K562 (cell line): ENCODE data around the gene CTIF. TPM values are rescaled to one million over a fixed set of nuclear protein-coding genes. Genes with fewer than 3 reads are reported as not detected.

ENCODE experiments used
- ATAC-seq: fragments of 200-7000 bp; cut with Tn5 transposase; 3 replicates; pipeline ENCODE4 v1.9.1; 2020; ENCODE audit warnings: moderate library complexity
- BruUV-seq: library from RNA; stranded (reverse); fragments of 400-500 nt; replicated peaks from 2 replicates; lab custom pipeline; 2021; lab: Mats Ljungman, UMichigan
- CTCF ChIA-PET: fragments of 300-600 bp; formaldehyde crosslinking; extraction: SDS; loops from one replicate; lab custom pipeline; 2021; ENCODE audit warnings: low intra/inter-chr PET ratio; lab: Yijun Ruan, JAX
- POLR2A ChIA-PET: fragments of 300-600, 350-650 bp; sonication (Branson Sonifier 250); formaldehyde crosslinking; extraction: SDS; loops from one replicate; lab custom pipeline; 2021; ENCODE audit warnings: antibody characterized with exemption, inconsistent platforms; lab: Yijun Ruan, JAX
- DNase-seq, 4 experiments: peaks; one replicate each; pipeline versions ENCODE4 v3.0.0 to v3.0.0-alpha.2; 2011 to 2018; ENCODE audit warnings: low spot score in 3 of 4, mixed read lengths in 3 of 4; ENCODE audit errors: extremely low read depth in 1 of 4
- FAIRE-seq: peaks from 2 replicates; lab custom pipeline; 2011; peaks lifted over from hg19 to GRCh38; lab: Jason Lieb, UNC
- H2AFZ ChIP-seq: 2 replicates; pipeline ENCODE4 v1.6.0; 2011; ENCODE audit warnings: low read depth, low read length, control low read depth, inconsistent platforms
- H3K27ac ChIP-seq: fragments of 200-600 bp; 3 replicates; pipeline ENCODE4 v1.8.0; 2011; ENCODE audit warnings: low read depth, mild to moderate bottlenecking, control low read depth, inconsistent platforms, low read length, moderate library complexity, mixed read lengths; ENCODE audit errors: extremely low read depth
- H3K27me3 ChIP-seq, 2 experiments: fragments of 300-600 bp in 1 of 2; 2 replicates in 1 of 2; 3 replicates in 1 of 2; pipeline versions ENCODE4 v1.6.0 to v1.8.0; 2011; ENCODE audit warnings: inconsistent platforms in 2 of 2, low read length in 2 of 2, mild to moderate bottlenecking in 1 of 2, mixed read lengths in 1 of 2, moderate library complexity in 1 of 2; ENCODE audit not compliant: control insufficient read depth in 2 of 2, insufficient read depth in 2 of 2
- H3K36me3 ChIP-seq: fragments of 300-600 bp; 3 replicates; pipeline ENCODE4 v1.8.0; 2011; ENCODE audit warnings: mild to moderate bottlenecking, low read length, inconsistent platforms; ENCODE audit not compliant: control insufficient read depth, insufficient read depth
- H3K4me1 ChIP-seq, 2 experiments: fragments of 200-600 bp in 1 of 2; replicated peaks in 1 of 2; 2 replicates in 1 of 2; 3 replicates in 1 of 2; pipeline versions ENCODE4 v1.5.1 to v1.8.0; 2011; ENCODE audit warnings: inconsistent platforms in 2 of 2, low read length in 2 of 2, mild to moderate bottlenecking in 1 of 2, mixed read lengths in 1 of 2, moderate library complexity in 1 of 2; ENCODE audit not compliant: control insufficient read depth in 2 of 2, insufficient read depth in 2 of 2
- H3K4me2 ChIP-seq: 2 replicates; pipeline ENCODE4 v1.6.1; 2011; ENCODE audit warnings: low read length, control low read depth, inconsistent platforms, mixed read lengths; ENCODE audit not compliant: insufficient read depth
- H3K4me3 ChIP-seq: fragments of 200-600 bp; sonication (generic), shearing (Covaris generic); 2 replicates; pipeline ENCODE4 v1.5.1; 2016; ENCODE audit warnings: control low read depth, inconsistent platforms
- H3K79me2 ChIP-seq: fragments of 200-600 bp; 3 replicates; pipeline ENCODE4 v1.8.0; 2011; ENCODE audit warnings: low read length, inconsistent platforms; ENCODE audit not compliant: control insufficient read depth, insufficient read depth
- H3K9ac ChIP-seq, 2 experiments: 2 replicates each; pipeline versions ENCODE4 v1.6.0 to v1.6.1; 2011; ENCODE audit warnings: low read depth in 2 of 2, low read length in 2 of 2, control low read depth in 1 of 2, inconsistent platforms in 1 of 2, mild to moderate bottlenecking in 1 of 2, mixed read lengths in 1 of 2; ENCODE audit not compliant: insufficient read depth in 1 of 2
- H3K9me1 ChIP-seq: one replicate; pipeline ENCODE4 v1.6.0; 2011; ENCODE audit warnings: inconsistent platforms, mild to moderate bottlenecking, low read length, moderate library complexity; ENCODE audit not compliant: control insufficient read depth, insufficient read depth
- H3K9me3 ChIP-seq: replicated peaks from 2 replicates; pipeline ENCODE4 v1.5.1; 2011; ENCODE audit warnings: low read depth, low read length, inconsistent platforms; ENCODE audit not compliant: control insufficient read depth, insufficient read depth
- H4K20me1 ChIP-seq: replicated peaks from 2 replicates; pipeline ENCODE4 v1.6.1; 2011; ENCODE audit warnings: low read length, inconsistent platforms, mixed read lengths; ENCODE audit not compliant: control insufficient read depth, insufficient read depth
- ARNT ChIP-seq, 2 experiments: fragments of 450-650 bp; IDR thresholded peaks; 2 replicates each; pipeline ENCODE4 v1.6.1; 2016; ENCODE audit warnings: mild to moderate bottlenecking in 1 of 2
- ATF7 ChIP-seq: fragments of 450-650 bp; IDR thresholded peaks from 2 replicates; pipeline ENCODE4 v1.7.1; 2014; ENCODE audit warnings: mild to moderate bottlenecking, moderate library complexity
- EP400 ChIP-seq: fragments of 450-650 bp; IDR thresholded peaks from 2 replicates; pipeline ENCODE4 v1.6.1; 2017; ENCODE audit warnings: antibody characterized with exemption, mild to moderate bottlenecking, moderate library complexity
- FOS ChIP-seq: IDR thresholded peaks from 3 replicates; pipeline ENCODE4 v1.6.1; 2011; ENCODE audit not compliant: insufficient read length; ENCODE audit errors: extremely low read depth
- FOXJ3 ChIP-seq: sonication (generic); formaldehyde crosslinking; IDR thresholded peaks from 2 replicates; pipeline ENCODE4 v1.4.0; 2020; ENCODE audit warnings: mild to moderate bottlenecking, missing genetic modification reagents
- MED1 ChIP-seq: sonication (generic); formaldehyde crosslinking; IDR thresholded peaks from 2 replicates; pipeline ENCODE4 v1.8.1; 2023; ENCODE audit warnings: missing genetic modification reagents, borderline replicate concordance
- MYC ChIP-seq, 2 experiments: fragments of 250-450 bp in 1 of 2; sonication (Bioruptor Pico) in 1 of 2; IDR thresholded peaks; 2 replicates each; pipeline versions ENCODE4 v1.5.1 to v1.6.1; 2012 to 2021; ENCODE audit warnings: low read depth in 2 of 2, borderline replicate concordance in 1 of 2, improper control_type of control experiment in 1 of 2, low read length in 1 of 2, mild to moderate bottlenecking in 1 of 2, moderate library complexity in 1 of 2
- NFE2 ChIP-seq: IDR thresholded peaks from 2 replicates; pipeline ENCODE4 v1.6.1; 2014; ENCODE audit warnings: antibody characterized with exemption, low read depth
- NFYB ChIP-seq: IDR thresholded peaks from 2 replicates; pipeline ENCODE4 v1.6.1; 2011; ENCODE audit warnings: mild to moderate bottlenecking, moderate library complexity; ENCODE audit not compliant: insufficient read length; ENCODE audit errors: extremely low read depth
- STAT5A ChIP-seq: IDR thresholded peaks from 2 replicates; pipeline ENCODE4 v1.6.1; 2012; ENCODE audit warnings: low read length, inconsistent platforms, borderline replicate concordance
- ZNF140 ChIP-seq: fragments of 250-450 bp; sonication (Bioruptor Pico); IDR thresholded peaks from 2 replicates; pipeline ENCODE4 v1.8.0; 2021; ENCODE audit warnings: moderate library complexity, mild to moderate bottlenecking, inconsistent platforms
- ZNF699 ChIP-seq: fragments of 250-450 bp; sonication (Bioruptor Pico); IDR thresholded peaks from 2 replicates; pipeline ENCODE4 v1.8.0; 2021; ENCODE audit warnings: mild to moderate bottlenecking, moderate library complexity; ENCODE audit not compliant: insufficient replicate concordance
- ZNF780A ChIP-seq: fragments of 250-450 bp; sonication (Bioruptor Pico); IDR thresholded peaks from 2 replicates; pipeline ENCODE4 v1.5.0; 2021; ENCODE audit warnings: mild to moderate bottlenecking
- WGBS: fragments of 100-300 bp; shearing (Covaris generic); methylation state at CpG from one replicate; pipeline ENCODE4 v1.1.6; 2016; ENCODE audit warnings: low coverage, mixed read lengths; ENCODE audit not compliant: insufficient coverage; ENCODE audit errors: missing lambda C conversion rate; 5-methylcytosine and 5-hydroxymethylcytosine counted together
- in situ Hi-C: fragments of 300-500 bp; cut with MboI; formaldehyde crosslinking; loops from 4 replicates; pipeline ENCODE4 v1.15.0; 2018; ENCODE audit warnings: inconsistent platforms, mixed read lengths
- intact Hi-C: fragments of 100-400 bp; cut with micrococcal nuclease; formaldehyde crosslinking; loops from 2 replicates; pipeline ENCODE4 v1.14.2; 2022
- polyA plus RNA-seq, 8 experiments: library from polyadenylated mRNA; depleted of rRNA in 4 of 8; stranded (reverse) in 5 of 8; unstranded in 3 of 8; fragments of >200 nt; fragmentation: Nextera tagmentation in 2 of 8; fragmentation: Illumina TruSeq in 1 of 8; extraction: Ambion mirVana in 2 of 8; extraction: Trizol in 1 of 8; gene quantifications; 2 replicates each; pipeline versions ENCODE4 v1.2.1 to v1.2.3, GENCODE V29; 2011 to 2014; ENCODE audit warnings: inconsistent platforms in 1 of 8, missing spikeins in 1 of 8
- total RNA-seq, 7 experiments: library from RNA; depleted of rRNA in 6 of 7; stranded (reverse); fragments of >200 nt in 6 of 7; fragmentation: Illumina TruSeq in 2 of 7; extraction: Trizol in 2 of 7; gene quantifications; 2 replicates each; pipeline versions ENCODE4 v1.2.1 to v1.2.3, GENCODE V29; 2011 to 2021; ENCODE audit warnings: low replicate concordance in 1 of 7
- TF ChIP-seq, protein P1 (sequence below): IDR thresholded peaks from 3 replicates; pipeline ENCODE4 v1.6.1; 2011; ENCODE audit warnings: borderline replicate concordance, mild to moderate bottlenecking, moderate library complexity; ENCODE audit not compliant: insufficient read length; ENCODE audit errors: extremely low read depth
- TF ChIP-seq, protein P2 (sequence below): fragments of 450-650 bp; IDR thresholded peaks from 2 replicates; pipeline ENCODE4 v1.6.1; 2017; ENCODE audit warnings: antibody characterized with exemption

CTIF gene
- total and polyA plus RNA-seq, 9 of the 15 experiments (the other 6 are each of a cell fraction or from before 2014, with no cell fraction given) = 0.17 to 11.5 (median 2.2) TPM

DNA sequence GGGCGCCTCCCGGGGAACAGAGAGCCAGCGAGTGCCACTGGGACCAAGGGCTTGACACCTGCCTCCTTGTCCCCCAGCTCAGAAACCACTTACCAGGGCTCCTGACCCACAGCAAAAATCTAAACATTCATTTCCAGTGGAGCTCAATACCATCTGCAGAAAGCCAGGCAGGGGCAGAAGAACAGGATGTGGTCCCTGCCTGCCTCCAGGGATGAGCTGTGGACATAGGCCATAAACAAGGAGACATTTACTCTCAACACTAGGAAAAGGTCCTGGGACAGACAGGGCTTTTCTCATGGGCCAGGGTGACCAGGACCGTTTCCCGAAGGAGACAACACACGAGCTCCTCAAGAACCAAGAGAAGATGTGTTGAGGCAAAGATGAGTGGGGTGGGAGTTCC, 203.0 kb downstream of the CTIF start:
- H3K27me3 ChIP-seq = no peaks in the 10 kb centered on the region
- TF ChIP-seq MYC (IDR thresholded peaks at IDR 0.05; ENCODE audit: low read depth, low read length) = no peak
- TF ChIP-seq MYC (CRISPR knock-in tag; IDR thresholded peaks at IDR 0.05; ENCODE audit: borderline replicate concordance, low read depth) = no peak
- TF ChIP-seq, protein P1, sequence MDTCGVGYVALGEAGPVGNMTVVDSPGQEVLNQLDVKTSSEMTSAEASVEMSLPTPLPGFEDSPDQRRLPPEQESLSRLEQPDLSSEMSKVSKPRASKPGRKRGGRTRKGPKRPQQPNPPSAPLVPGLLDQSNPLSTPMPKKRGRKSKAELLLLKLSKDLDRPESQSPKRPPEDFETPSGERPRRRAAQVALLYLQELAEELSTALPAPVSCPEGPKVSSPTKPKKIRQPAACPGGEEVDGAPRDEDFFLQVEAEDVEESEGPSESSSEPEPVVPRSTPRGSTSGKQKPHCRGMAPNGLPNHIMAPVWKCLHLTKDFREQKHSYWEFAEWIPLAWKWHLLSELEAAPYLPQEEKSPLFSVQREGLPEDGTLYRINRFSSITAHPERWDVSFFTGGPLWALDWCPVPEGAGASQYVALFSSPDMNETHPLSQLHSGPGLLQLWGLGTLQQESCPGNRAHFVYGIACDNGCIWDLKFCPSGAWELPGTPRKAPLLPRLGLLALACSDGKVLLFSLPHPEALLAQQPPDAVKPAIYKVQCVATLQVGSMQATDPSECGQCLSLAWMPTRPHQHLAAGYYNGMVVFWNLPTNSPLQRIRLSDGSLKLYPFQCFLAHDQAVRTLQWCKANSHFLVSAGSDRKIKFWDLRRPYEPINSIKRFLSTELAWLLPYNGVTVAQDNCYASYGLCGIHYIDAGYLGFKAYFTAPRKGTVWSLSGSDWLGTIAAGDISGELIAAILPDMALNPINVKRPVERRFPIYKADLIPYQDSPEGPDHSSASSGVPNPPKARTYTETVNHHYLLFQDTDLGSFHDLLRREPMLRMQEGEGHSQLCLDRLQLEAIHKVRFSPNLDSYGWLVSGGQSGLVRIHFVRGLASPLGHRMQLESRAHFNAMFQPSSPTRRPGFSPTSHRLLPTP = no peak
- TF ChIP-seq STAT5A = no peak
- no peak for TF ChIP-seq FOXJ3 (CRISPR knock-in tag)
- TF ChIP-seq ZNF780A (CRISPR knock-in tag) = no peak
- TF ChIP-seq ZNF699 (CRISPR knock-in tag) = no peak
- TF ChIP-seq ATF7 = no peak
- no peak for TF ChIP-seq MED1 (CRISPR knock-in tag)
- TF ChIP-seq ZNF140 (CRISPR knock-in tag) = no peak
- TF ChIP-seq NFE2 = no peak
- TF ChIP-seq NFYB = no peak
- TF ChIP-seq ARNT (IDR thresholded peaks at IDR 0.05) = no peak
- TF ChIP-seq, protein P2, sequence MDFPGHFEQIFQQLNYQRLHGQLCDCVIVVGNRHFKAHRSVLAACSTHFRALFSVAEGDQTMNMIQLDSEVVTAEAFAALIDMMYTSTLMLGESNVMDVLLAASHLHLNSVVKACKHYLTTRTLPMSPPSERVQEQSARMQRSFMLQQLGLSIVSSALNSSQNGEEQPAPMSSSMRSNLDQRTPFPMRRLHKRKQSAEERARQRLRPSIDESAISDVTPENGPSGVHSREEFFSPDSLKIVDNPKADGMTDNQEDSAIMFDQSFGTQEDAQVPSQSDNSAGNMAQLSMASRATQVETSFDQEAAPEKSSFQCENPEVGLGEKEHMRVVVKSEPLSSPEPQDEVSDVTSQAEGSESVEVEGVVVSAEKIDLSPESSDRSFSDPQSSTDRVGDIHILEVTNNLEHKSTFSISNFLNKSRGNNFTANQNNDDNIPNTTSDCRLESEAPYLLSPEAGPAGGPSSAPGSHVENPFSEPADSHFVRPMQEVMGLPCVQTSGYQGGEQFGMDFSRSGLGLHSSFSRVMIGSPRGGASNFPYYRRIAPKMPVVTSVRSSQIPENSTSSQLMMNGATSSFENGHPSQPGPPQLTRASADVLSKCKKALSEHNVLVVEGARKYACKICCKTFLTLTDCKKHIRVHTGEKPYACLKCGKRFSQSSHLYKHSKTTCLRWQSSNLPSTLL = no peak
- TF ChIP-seq EP400 = no peak
- TF ChIP-seq FOS = no peak
- TF ChIP-seq, all 486 proteins: peak for 0
- Histone ChIP-seq H3K36me3 (no peaks in the 10 kb centered on the region), H3K4me3 (no peak overlapping the region), H3K79me2 (no peaks in the 10 kb centered on the region), H3K9me1 (no peaks in the 10 kb centered on the region), H3K9ac (no peak overlapping the region), H2AFZ (no peak overlapping the region), H3K4me2 (no peak overlapping the region), H3K9me3 (no peaks in the 10 kb centered on the region), H3K27ac (no peak overlapping the region), H3K4me1 (no peaks in the 10 kb centered on the region), H4K20me1 (peaks cover 3% of the 10 kb centered on the region; the same call in 1 of the 2 replicates)
- no TSS peak for BruUV-seq
- no peak for ATAC-seq
- ChIA-PET POLR2A (interaction anchor here (0.6 kb wide), 1 partner anchor 237 kb away, joined by 3 read pairs; no protein-coding TSS in a partner anchor), CTCF (no interaction called here)
- FAIRE-seq = no peak
- in situ Hi-C loops (no loop called here), intact Hi-C loops (no loop called here)
- no peak for DNase-seq
- 58% methylated on average over 3 of the region's 6 CpGs for WGBS
